K562 (cell line): ENCODE results near the gene EML3. TPM values are rescaled to one million over a fixed set of nuclear protein-coding genes. Genes with fewer than 3 reads are reported as not detected.
A peak's percentile ranks its signal among the peaks of the same experiment; 100 is the strongest.

Experiments
- CBFA2T2 ChIP-seq: fragments of 450-650 bp; conservative IDR thresholded peaks from 2 replicates; pipeline ENCODE4 v1.6.1; 2017; ENCODE audit warnings: mild to moderate bottlenecking
- ESRRA ChIP-seq: fragments of 450-650 bp; IDR thresholded peaks from 2 replicates; pipeline ENCODE4 v1.6.1; 2014; ENCODE audit warnings: low read depth, mild to moderate bottlenecking, moderate library complexity, borderline replicate concordance
- MTA3 ChIP-seq: fragments of 450-650 bp; formaldehyde crosslinking; IDR thresholded peaks from 2 replicates; pipeline ENCODE4 v1.6.1; 2017; ENCODE audit warnings: mild to moderate bottlenecking, borderline replicate concordance
- NCOA2 ChIP-seq, 2 experiments: fragments of 450-650 bp; IDR thresholded peaks; 2 replicates each; pipeline ENCODE4 v1.6.1; 2018; ENCODE audit warnings: mild to moderate bottlenecking in 2 of 2, moderate library complexity in 1 of 2; ENCODE audit not compliant: partially characterized antibody in 2 of 2
- SIN3A ChIP-seq, 2 experiments: fragments of 150-350 bp in 1 of 2; IDR thresholded peaks; 2 replicates each; pipeline ENCODE4 v1.6.1; 2011 to 2016; ENCODE audit warnings: borderline replicate concordance in 2 of 2, low read depth in 2 of 2, low read length in 2 of 2, mild to moderate bottlenecking in 2 of 2, moderate library complexity in 2 of 2; ENCODE audit not compliant: control insufficient read depth in 1 of 2
- STAT5A ChIP-seq: IDR thresholded peaks from 2 replicates; pipeline ENCODE4 v1.6.1; 2012; ENCODE audit warnings: low read length, inconsistent platforms, borderline replicate concordance
- TOE1 ChIP-seq, 2 experiments: fragments of 450-650 bp in 1 of 2; sonication (generic) in 1 of 2; formaldehyde crosslinking in 1 of 2; IDR thresholded peaks; 2 replicates each; pipeline versions ENCODE4 v1.7.1 to v1.8.0; 2016 to 2022; ENCODE audit warnings: borderline replicate concordance in 2 of 2, mild to moderate bottlenecking in 2 of 2, antibody characterized with exemption in 1 of 2, inconsistent platforms in 1 of 2, low read depth in 1 of 2, missing genetic modification reagents in 1 of 2, moderate library complexity in 1 of 2
- ZNF184 ChIP-seq: sonication (generic); formaldehyde crosslinking; IDR thresholded peaks from 2 replicates; pipeline ENCODE4 v1.5.0; 2020; ENCODE audit warnings: missing genetic modification reagents
- ZNF239 ChIP-seq: fragments of 250-450 bp; sonication (Bioruptor Pico); IDR thresholded peaks from 2 replicates; pipeline ENCODE4 v1.4.0; 2020; ENCODE audit warnings: mild to moderate bottlenecking
- polyA plus RNA-seq, 8 experiments: library from polyadenylated mRNA; depleted of rRNA in 4 of 8; stranded (reverse) in 5 of 8; unstranded in 3 of 8; fragments of >200 nt; fragmentation: Nextera tagmentation in 2 of 8; fragmentation: Illumina TruSeq in 1 of 8; extraction: Ambion mirVana in 2 of 8; extraction: Trizol in 1 of 8; gene quantifications; 2 replicates each; pipeline versions ENCODE4 v1.2.1 to v1.2.3, GENCODE V29; 2011 to 2014; ENCODE audit warnings: inconsistent platforms in 1 of 8, missing spikeins in 1 of 8
- total RNA-seq, 7 experiments: library from RNA; depleted of rRNA in 6 of 7; stranded (reverse); fragments of >200 nt in 6 of 7; fragmentation: Illumina TruSeq in 2 of 7; extraction: Trizol in 2 of 7; gene quantifications; 2 replicates each; pipeline versions ENCODE4 v1.2.1 to v1.2.3, GENCODE V29; 2011 to 2021; ENCODE audit warnings: low replicate concordance in 1 of 7
- TF ChIP-seq, protein P1 (sequence below), 2 experiments: fragments of 150-350 bp in 1 of 2; IDR thresholded peaks; 2 replicates each; pipeline ENCODE4 v1.6.1; 2012 to 2016; ENCODE audit warnings: low read depth in 2 of 2, low read length in 2 of 2, mild to moderate bottlenecking in 1 of 2, moderate library complexity in 1 of 2
- TF ChIP-seq, protein P2 (sequence below): sonication (generic); formaldehyde crosslinking; IDR thresholded peaks from 2 replicates; pipeline ENCODE4 v1.8.0; 2022; ENCODE audit warnings: mild to moderate bottlenecking, low read depth, missing genetic modification reagents
- TF ChIP-seq, protein P3 (sequence below): fragments of 450-650 bp; IDR thresholded peaks from 2 replicates; pipeline ENCODE4 v1.6.1; 2016; ENCODE audit warnings: low read depth

Gene EML3
- total and polyA plus RNA-seq, 9 of the 15 experiments (the other 6 are each of a cell fraction or from before 2014, with no cell fraction given), result 0.32 to 90.5 (median 26.4) TPM

DNA sequence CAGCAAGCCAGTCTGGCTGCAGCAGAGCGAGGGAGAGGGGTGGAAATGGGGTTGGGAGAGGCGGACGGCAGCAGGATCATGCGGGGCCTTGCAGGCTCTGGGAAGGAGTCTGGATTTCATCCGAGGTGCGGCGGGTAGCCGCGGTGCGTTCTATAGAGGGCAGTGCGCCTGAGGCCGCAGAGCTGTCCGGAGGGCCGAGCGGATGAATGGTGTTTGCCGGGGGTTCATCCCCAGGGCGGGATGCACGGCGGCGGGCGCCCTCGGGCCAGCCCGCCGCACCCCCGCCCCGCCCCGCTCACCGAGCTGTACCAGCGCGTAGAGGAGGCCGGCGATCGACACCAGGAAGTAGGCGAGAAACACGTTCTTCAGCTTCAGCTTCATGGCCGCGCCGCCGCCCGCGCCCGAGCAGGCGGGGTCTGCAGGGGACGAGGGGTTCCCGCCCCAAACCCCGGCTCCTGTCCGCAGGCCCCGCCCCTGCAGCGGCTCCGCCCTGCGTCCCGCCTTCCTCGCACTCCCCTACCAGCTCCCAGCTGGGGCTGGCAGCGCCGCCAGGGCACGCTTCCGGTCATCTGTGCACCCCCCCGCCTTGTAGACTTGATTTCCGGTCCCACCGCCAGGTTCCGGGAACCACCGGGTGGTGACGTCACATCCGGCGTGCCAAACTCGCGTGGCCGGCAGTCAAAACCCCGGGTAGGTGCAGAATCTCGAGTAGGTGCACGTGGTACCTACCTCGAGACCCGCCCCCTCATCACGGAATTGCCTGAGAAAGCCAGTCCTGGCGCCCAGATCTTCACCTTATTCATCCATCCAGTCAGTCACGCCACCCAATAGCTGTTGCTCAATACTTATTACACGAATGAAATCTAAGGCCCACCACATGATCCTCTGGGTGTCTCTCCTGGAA lies 9.2 kb upstream of the EML3 start, which contains the start of gene B3GAT3 (continued):
- TF ChIP-seq, protein P1, sequence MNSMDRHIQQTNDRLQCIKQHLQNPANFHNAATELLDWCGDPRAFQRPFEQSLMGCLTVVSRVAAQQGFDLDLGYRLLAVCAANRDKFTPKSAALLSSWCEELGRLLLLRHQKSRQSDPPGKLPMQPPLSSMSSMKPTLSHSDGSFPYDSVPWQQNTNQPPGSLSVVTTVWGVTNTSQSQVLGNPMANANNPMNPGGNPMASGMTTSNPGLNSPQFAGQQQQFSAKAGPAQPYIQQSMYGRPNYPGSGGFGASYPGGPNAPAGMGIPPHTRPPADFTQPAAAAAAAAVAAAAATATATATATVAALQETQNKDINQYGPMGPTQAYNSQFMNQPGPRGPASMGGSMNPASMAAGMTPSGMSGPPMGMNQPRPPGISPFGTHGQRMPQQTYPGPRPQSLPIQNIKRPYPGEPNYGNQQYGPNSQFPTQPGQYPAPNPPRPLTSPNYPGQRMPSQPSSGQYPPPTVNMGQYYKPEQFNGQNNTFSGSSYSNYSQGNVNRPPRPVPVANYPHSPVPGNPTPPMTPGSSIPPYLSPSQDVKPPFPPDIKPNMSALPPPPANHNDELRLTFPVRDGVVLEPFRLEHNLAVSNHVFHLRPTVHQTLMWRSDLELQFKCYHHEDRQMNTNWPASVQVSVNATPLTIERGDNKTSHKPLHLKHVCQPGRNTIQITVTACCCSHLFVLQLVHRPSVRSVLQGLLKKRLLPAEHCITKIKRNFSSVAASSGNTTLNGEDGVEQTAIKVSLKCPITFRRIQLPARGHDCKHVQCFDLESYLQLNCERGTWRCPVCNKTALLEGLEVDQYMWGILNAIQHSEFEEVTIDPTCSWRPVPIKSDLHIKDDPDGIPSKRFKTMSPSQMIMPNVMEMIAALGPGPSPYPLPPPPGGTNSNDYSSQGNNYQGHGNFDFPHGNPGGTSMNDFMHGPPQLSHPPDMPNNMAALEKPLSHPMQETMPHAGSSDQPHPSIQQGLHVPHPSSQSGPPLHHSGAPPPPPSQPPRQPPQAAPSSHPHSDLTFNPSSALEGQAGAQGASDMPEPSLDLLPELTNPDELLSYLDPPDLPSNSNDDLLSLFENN (IDR thresholded peaks at IDR 0.05; ENCODE audit: low read depth in 2 of 2, low read length in 2 of 2), result no peak
- peak; percentile 26; the same call in 1 of the 2 replicates for TF ChIP-seq STAT5A
- TF ChIP-seq ZNF239 (CRISPR knock-in tag), result no peak
- peak; percentile 74; the same call in 1 of the 2 replicates for TF ChIP-seq MTA3
- TF ChIP-seq, protein P2, sequence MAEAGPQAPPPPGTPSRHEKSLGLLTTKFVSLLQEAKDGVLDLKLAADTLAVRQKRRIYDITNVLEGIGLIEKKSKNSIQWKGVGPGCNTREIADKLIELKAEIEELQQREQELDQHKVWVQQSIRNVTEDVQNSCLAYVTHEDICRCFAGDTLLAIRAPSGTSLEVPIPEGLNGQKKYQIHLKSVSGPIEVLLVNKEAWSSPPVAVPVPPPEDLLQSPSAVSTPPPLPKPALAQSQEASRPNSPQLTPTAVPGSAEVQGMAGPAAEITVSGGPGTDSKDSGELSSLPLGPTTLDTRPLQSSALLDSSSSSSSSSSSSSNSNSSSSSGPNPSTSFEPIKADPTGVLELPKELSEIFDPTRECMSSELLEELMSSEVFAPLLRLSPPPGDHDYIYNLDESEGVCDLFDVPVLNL (CRISPR knock-in tag), result peak; percentile 59; the same call in 1 of the 2 replicates
- peak; percentile 96 for TF ChIP-seq SIN3A (IDR thresholded peaks at IDR 0.05; ENCODE audit: borderline replicate concordance in 2 of 2, control insufficient read depth in 1 of 2, low read depth in 2 of 2, low read length in 2 of 2)
- peak; percentile 65; the same call in 1 of the 2 replicates for TF ChIP-seq TOE1 (IDR thresholded peaks at IDR 0.05; ENCODE audit: borderline replicate concordance)
- TF ChIP-seq TOE1 (CRISPR knock-in tag; IDR thresholded peaks at IDR 0.05; ENCODE audit: borderline replicate concordance, low read depth), result no peak
- TF ChIP-seq, protein P3, sequence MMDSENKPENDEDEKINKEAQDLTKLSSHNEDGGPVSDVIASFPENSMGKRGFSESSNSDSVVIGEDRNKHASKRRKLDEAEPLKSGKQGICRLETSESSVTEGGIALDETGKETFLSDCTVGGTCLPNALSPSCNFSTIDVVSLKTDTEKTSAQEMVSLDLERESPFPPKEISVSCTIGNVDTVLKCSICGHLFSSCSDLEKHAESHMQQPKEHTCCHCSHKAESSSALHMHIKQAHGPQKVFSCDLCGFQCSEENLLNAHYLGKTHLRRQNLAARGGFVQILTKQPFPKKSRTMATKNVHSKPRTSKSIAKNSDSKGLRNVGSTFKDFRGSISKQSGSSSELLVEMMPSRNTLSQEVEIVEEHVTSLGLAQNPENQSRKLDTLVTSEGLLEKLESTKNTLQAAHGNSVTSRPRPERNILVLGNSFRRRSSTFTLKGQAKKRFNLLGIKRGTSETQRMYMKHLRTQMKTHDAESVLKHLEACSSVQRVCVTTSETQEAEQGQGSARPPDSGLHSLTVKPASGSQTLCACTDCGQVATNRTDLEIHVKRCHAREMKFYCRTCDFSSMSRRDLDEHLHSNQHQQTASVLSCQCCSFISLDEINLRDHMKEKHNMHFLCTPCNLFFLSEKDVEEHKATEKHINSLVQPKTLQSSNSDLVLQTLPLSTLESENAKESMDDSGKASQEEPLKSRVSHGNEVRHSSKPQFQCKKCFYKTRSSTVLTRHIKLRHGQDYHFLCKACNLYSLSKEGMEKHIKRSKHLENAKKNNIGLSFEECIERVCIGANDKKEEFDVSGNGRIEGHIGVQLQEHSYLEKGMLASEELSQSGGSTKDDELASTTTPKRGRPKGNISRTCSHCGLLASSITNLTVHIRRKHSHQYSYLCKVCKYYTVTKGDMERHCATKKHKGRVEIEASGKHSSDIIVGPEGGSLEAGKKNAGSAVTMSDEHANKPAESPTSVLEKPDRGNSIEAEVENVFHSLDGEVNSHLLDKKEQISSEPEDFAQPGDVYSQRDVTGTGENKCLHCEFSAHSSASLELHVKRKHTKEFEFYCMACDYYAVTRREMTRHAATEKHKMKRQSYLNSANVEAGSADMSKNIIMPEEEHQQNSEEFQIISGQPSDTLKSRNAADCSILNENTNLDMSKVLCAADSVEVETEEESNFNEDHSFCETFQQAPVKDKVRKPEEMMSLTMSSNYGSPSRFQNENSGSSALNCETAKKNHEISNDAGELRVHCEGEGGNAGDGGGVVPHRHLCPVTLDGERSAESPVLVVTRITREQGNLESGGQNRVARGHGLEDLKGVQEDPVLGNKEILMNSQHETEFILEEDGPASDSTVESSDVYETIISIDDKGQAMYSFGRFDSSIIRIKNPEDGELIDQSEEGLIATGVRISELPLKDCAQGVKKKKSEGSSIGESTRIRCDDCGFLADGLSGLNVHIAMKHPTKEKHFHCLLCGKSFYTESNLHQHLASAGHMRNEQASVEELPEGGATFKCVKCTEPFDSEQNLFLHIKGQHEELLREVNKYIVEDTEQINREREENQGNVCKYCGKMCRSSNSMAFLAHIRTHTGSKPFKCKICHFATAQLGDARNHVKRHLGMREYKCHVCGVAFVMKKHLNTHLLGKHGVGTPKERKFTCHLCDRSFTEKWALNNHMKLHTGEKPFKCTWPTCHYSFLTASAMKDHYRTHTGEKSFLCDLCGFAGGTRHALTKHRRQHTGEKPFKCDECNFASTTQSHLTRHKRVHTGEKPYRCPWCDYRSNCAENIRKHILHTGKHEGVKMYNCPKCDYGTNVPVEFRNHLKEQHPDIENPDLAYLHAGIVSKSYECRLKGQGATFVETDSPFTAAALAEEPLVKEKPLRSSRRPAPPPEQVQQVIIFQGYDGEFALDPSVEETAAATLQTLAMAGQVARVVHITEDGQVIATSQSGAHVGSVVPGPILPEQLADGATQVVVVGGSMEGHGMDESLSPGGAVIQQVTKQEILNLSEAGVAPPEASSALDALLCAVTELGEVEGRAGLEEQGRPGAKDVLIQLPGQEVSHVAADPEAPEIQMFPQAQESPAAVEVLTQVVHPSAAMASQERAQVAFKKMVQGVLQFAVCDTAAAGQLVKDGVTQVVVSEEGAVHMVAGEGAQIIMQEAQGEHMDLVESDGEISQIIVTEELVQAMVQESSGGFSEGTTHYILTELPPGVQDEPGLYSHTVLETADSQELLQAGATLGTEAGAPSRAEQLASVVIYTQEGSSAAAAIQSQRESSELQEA, result no peak
- TF ChIP-seq CBFA2T2, result peak; percentile 42
- no peak for TF ChIP-seq ZNF184 (CRISPR knock-in tag)
- TF ChIP-seq NCOA2 (IDR thresholded peaks at IDR 0.05; ENCODE audit: partially characterized antibody in 2 of 2), result no peak
- TF ChIP-seq ESRRA, result peak; percentile 50; the same call in 1 of the 2 replicates
